Peyer's patch (tissue), 4 donors: ENCODE measurements around the gene FIGNL1. TPM values are rescaled to one million over a fixed set of nuclear protein-coding genes. Genes with fewer than 3 reads are reported as not detected.
A peak's percentile ranks its signal among the peaks of the same experiment; 100 is the strongest.

Experiments used
- DNase-seq, 3 donors: peaks; one replicate each; pipeline ENCODE4 v3.0.0-alpha.2; 2017 to 2019
- H3K27ac ChIP-seq, 4 donors: fragments of 200-600 bp; sonication (generic); one replicate each; pipeline ENCODE4 v1.5.1; 2016 to 2019
- H3K27me3 ChIP-seq, 2 donors: fragments of 200-600 bp; sonication (generic); one replicate each; pipeline ENCODE4 v1.5.1; 2019
- H3K36me3 ChIP-seq, 3 donors: fragments of 200-600 bp; sonication (generic); one replicate each; pipeline ENCODE4 v1.5.1; 2016 to 2019
- H3K4me1 ChIP-seq, 4 donors: fragments of 200-600 bp; sonication (generic); one replicate each; pipeline ENCODE4 v1.5.1; 2016 to 2019
- H3K4me3 ChIP-seq, 4 donors: fragments of 200-600 bp; sonication (generic); 1 replicate in 3 of 4; 2 replicates in 1 of 4; pipeline ENCODE4 v1.5.1; 2016 to 2019; ENCODE audit warnings: mild to moderate bottlenecking in 1 of 4
- H3K9me3 ChIP-seq, 4 donors: fragments of 200-600 bp; sonication (generic); one replicate each; pipeline ENCODE4 v1.5.1; 2016 to 2019; ENCODE audit warnings: mild to moderate bottlenecking in 1 of 4
- POLR2A ChIP-seq, 2 donors: fragments of 450-650 bp; IDR thresholded peaks; one replicate each; pipeline ENCODE4 v1.5.1; 2017; ENCODE audit warnings: antibody characterized with exemption in 2 of 2, mild to moderate bottlenecking in 2 of 2, moderate library complexity in 2 of 2
- total RNA-seq, 4 donors: library from RNA; depleted of rRNA; stranded (reverse); fragments of >200 nt; gene quantifications; one replicate each; pipeline ENCODE4 v1.1.0, GENCODE V29; 2016
- TF ChIP-seq, protein P1 (sequence below), 6 experiments: fragments of 450-650 bp in 4 of 6; fragments of 200-600 bp in 2 of 6; sonication (generic) in 1 of 6; IDR thresholded peaks; one replicate each; pipeline ENCODE4 v1.5.1; 2017 to 2019; ENCODE audit warnings: antibody characterized with exemption in 6 of 6, mild to moderate bottlenecking in 3 of 6, moderate library complexity in 1 of 6

The FIGNL1 gene
- total RNA-seq, 4 donors from 2014 or later, result 5.5 to 12.4 (median 5.9) TPM

DNA sequence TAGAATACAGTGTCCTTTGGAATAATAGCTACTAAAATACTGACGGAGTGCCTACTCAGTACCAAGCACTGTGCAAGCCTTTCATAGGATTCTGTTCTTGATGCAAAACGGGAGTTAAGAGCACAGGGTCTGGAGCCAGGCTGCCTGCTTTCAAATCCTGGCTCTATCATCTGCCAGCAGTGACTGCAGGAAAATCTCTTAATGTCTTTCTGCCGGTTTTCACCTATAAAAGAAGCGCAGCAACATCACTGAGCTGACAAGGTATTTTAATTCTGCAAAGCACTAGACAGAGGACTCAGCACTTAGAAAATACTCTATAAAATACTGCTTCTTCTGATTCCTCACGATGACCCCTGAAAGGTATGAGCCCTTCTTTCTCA is 659 bp downstream of the FIGNL1 start:
- Histone ChIP-seq H3K27me3 (no peaks in the 10 kb centered on the region), H3K4me3 (peak overlapping the region; percentile 65 to 85 (median 73)), H3K9me3 (no peaks in the 10 kb centered on the region), H3K36me3 (peaks cover 0 to 15% (median 0%) of the 10 kb centered on the region in 3 donors), H3K27ac (peak overlapping the region; percentile 71 to 77 (median 74)), H3K4me1 (peaks cover 0 to 10% (median 4%) of the 10 kb centered on the region in 4 donors)
- no peak for DNase-seq
- TF ChIP-seq POLR2A (IDR thresholded peaks at IDR 0.05), result no peak
- TF ChIP-seq, protein P1, sequence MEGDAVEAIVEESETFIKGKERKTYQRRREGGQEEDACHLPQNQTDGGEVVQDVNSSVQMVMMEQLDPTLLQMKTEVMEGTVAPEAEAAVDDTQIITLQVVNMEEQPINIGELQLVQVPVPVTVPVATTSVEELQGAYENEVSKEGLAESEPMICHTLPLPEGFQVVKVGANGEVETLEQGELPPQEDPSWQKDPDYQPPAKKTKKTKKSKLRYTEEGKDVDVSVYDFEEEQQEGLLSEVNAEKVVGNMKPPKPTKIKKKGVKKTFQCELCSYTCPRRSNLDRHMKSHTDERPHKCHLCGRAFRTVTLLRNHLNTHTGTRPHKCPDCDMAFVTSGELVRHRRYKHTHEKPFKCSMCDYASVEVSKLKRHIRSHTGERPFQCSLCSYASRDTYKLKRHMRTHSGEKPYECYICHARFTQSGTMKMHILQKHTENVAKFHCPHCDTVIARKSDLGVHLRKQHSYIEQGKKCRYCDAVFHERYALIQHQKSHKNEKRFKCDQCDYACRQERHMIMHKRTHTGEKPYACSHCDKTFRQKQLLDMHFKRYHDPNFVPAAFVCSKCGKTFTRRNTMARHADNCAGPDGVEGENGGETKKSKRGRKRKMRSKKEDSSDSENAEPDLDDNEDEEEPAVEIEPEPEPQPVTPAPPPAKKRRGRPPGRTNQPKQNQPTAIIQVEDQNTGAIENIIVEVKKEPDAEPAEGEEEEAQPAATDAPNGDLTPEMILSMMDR (IDR thresholded peaks at IDR 0.05), result no peak

DNA sequence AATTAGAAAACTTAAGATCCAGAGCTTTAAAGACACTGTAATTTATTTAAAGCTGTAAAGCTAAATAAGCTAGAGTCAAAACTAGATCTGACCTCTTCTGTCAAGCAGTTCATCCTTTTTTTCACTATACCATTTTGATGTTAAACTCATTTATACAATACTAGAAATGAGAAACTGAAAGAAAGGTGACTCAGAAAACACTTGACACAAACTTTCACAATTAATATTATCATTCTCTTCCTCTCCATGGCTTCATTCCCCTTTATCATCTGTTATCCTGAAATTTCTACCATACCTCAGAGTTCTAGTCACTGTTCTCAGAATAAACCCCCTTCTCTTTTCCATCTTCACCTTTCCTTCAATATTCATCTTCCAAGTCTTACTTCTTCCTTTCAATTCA is 1.3 kb downstream of the FIGNL1 start:
- TF ChIP-seq POLR2A (IDR thresholded peaks at IDR 0.05), result no peak
- DNase-seq, result no peak
- Histone ChIP-seq H3K9me3 (no peaks in the 10 kb centered on the region), H3K27me3 (no peaks in the 10 kb centered on the region), H3K36me3 (peaks cover 0 to 15% (median 0%) of the 10 kb centered on the region in 3 donors), H3K4me1 (peaks cover 0 to 10% (median 4%) of the 10 kb centered on the region in 4 donors), H3K27ac (no peak overlapping the region), H3K4me3 (no peak overlapping the region)

DNA sequence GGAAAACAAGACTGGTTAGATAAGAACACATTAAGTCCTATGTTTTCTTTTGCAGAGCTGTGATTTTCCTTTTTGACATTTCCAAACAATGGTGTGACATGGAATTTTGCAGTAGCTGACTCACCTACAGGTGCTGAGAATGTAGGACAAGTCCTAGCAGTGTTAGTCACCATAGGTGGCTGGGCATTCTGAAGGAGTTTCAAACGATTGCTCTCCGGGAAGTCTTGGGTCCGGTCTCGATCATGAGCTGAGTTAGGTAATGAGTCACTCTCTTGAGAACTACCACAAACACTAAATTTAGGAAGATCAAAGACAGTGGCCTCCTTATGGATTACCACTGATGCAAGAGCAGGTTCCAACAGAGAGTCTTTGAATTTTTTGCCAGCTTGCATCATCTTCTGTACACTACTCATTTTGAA is 3.6 kb downstream of the FIGNL1 start:
- no peak for TF ChIP-seq POLR2A (IDR thresholded peaks at IDR 0.05)
- TF ChIP-seq, protein P1 (IDR thresholded peaks at IDR 0.05), result no peak
- no peak for DNase-seq
- H3K27ac ChIP-seq, result no peak overlapping the region
- peaks cover 0 to 10% (median 4%) of the 10 kb centered on the region in 4 donors for H3K4me1 ChIP-seq
- H3K9me3 ChIP-seq, result no peaks in the 10 kb centered on the region
- H3K4me3 ChIP-seq, result no peak overlapping the region
- H3K27me3 ChIP-seq, result no peaks in the 10 kb centered on the region
- peaks cover 0 to 15% (median 0%) of the 10 kb centered on the region in 3 donors for H3K36me3 ChIP-seq

DNA sequence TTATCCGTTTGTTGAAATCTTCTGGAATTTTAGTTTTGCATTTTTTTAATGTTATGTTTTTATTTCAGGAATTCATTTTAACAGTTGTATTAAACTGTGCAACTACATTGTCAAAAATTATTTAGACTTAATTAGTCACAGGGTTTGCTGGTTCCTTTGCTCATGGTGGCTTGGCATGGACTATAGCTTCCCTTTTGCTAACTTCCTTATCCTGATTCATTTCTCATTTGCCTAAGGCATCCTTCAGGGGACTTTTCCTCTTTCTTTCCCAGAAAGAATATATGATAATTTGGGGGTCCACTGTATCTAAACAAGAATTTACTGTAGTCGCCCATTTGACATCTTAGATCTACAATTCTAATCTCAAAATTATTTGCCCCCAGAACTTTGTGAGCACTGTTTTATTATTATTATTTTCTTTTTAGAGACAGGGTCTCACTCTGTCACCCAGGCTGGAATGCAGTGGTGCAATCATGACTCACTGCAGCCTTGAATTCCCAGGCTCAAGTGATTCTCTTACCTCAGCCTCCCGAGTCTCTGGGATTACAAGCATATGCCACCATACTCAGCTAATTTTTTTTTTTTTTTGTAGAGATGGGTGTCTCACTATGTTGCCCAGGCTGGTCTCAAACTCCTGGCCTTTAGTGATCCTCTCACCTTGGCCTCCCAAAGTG is 13.9 kb downstream of the FIGNL1 start:
- Histone ChIP-seq H3K4me3 (no peak overlapping the region), H3K27ac (no peak overlapping the region), H3K27me3 (no peaks in the 10 kb centered on the region), H3K9me3 (no peaks in the 10 kb centered on the region), H3K4me1 (no peaks in the 10 kb centered on the region), H3K36me3 (no peaks in the 10 kb centered on the region)
- DNase-seq, result no peak
- TF ChIP-seq, protein P1 (IDR thresholded peaks at IDR 0.05), result no peak
- no peak for TF ChIP-seq POLR2A (IDR thresholded peaks at IDR 0.05)

DNA sequence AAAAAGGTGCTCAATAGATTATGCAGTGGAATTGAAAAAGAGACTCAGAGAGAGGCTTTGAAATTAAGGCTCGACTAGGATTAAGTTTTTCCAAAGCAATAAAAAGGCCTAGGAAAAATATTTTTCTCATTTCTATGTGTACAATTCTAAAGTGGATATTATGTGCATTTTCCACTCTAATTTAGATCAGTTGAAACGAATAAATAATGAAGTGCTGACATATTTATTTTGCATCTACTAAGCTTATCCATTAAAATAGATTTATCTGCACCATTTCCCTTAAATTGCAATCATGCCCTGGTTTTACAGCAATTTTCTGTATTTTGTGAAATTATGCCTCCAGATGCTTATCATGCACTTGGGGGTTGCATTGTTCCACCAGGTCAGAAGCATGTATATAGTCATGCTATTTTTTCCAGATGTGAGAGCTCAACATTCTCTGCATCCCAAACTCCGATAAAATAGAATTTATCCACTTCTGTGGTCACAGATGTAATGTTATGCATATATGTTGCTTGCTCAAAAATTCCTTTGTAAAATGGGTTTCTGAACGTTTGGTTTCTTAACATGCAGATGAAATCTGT is 18.3 kb downstream of the FIGNL1 start:
- H3K27me3 ChIP-seq, result no peaks in the 10 kb centered on the region
- TF ChIP-seq, protein P1 (IDR thresholded peaks at IDR 0.05), result no peak
- no peak for TF ChIP-seq POLR2A (IDR thresholded peaks at IDR 0.05)

DNA sequence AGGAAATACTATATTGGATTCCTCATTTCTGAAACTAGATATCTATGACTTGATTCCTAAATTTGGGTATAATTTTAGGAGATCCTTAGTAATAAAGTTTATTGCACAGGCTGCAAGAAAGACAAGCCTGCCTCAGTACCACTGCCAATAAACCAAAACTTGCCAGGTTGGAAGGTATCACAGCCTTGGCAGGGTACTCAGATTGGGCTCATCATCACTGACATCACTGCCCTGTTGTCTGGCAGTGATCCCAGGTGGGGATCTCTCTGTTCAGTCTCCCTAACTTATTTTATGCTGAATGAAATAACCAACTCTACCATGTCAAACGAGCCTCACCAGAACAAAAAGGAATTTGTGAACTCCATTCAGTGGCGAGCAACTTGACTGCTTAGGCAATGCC is 18.8 kb downstream of the FIGNL1 start:
- H3K4me1 ChIP-seq, result no peaks in the 10 kb centered on the region
- H3K27me3 ChIP-seq, result no peaks in the 10 kb centered on the region
- DNase-seq, result no peak
- H3K27ac ChIP-seq, result no peak overlapping the region
- no peak for TF ChIP-seq POLR2A (IDR thresholded peaks at IDR 0.05)
- TF ChIP-seq, protein P1 (IDR thresholded peaks at IDR 0.05), result no peak
- no peaks in the 10 kb centered on the region for H3K9me3 ChIP-seq
- H3K4me3 ChIP-seq, result no peak overlapping the region
- H3K36me3 ChIP-seq, result no peaks in the 10 kb centered on the region

More for the DNA sequence above, 18.3 kb downstream of the FIGNL1 start:
- Histone ChIP-seq H3K27ac (no peak overlapping the region), H3K4me3 (no peak overlapping the region), H3K9me3 (no peaks in the 10 kb centered on the region), H3K36me3 (no peaks in the 10 kb centered on the region), H3K4me1 (no peaks in the 10 kb centered on the region)
- DNase-seq, result no peak
